Measurements from ENCODE around the gene LYPD8.

DNA sequence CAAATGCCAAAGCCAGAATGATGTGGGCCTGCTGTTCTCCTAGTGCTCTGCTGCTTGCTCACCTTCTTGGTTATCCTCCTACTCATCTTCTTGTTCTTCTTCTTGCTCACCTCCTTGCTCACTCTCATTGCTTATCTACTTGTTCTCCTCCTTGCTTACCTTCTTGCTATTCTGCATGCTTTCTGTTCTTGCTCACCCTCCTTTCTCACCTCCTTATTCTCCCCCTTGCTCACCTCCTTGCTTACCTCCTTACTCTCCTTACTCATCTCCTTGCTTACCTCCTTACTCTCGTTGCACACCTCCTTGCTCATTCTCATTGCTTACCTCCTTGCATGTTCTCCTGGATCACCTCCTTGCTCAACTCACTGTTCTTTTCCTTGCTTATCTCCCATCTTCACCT, 52.8 kb downstream of the LYPD8 start, which contains the start of gene OR14I1:
- TF ChIP-seq, protein P1, sequence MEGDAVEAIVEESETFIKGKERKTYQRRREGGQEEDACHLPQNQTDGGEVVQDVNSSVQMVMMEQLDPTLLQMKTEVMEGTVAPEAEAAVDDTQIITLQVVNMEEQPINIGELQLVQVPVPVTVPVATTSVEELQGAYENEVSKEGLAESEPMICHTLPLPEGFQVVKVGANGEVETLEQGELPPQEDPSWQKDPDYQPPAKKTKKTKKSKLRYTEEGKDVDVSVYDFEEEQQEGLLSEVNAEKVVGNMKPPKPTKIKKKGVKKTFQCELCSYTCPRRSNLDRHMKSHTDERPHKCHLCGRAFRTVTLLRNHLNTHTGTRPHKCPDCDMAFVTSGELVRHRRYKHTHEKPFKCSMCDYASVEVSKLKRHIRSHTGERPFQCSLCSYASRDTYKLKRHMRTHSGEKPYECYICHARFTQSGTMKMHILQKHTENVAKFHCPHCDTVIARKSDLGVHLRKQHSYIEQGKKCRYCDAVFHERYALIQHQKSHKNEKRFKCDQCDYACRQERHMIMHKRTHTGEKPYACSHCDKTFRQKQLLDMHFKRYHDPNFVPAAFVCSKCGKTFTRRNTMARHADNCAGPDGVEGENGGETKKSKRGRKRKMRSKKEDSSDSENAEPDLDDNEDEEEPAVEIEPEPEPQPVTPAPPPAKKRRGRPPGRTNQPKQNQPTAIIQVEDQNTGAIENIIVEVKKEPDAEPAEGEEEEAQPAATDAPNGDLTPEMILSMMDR (IDR thresholded peaks at IDR 0.05; ENCODE audit: low read depth, low read length), result no peak
- no peak for TF ChIP-seq EZH2phosphoT487 (IDR thresholded peaks at IDR 0.05; ENCODE audit: low read depth)
